GM21786 (cell line): Measurements from ENCODE around the gene GH2.
"Not testable (repeated sequence)": the region's sequence is repeated elsewhere in the genome, so short reads cannot be mapped to it uniquely, and the experiment has no call there.

ENCODE experiments used
- ATAC-seq: cut with Tn5 transposase; IDR thresholded peaks from one replicate; pipeline ENCODE4 v1.9.1; 2021; ENCODE audit not compliant: unreplicated experiment

GH2 gene

GRCh38 chr17:63874693-63875092 lies 7.1 kb downstream of the GH2 start:
- ATAC-seq = not testable (repeated sequence)

GRCh38 chr17:63874061-63874626 lies 7.6 kb downstream of the GH2 start:
- not testable (repeated sequence) for ATAC-seq

- not testable (repeated sequence) for ATAC-seq
Measured at GRCh38 chr17:63873577-63873976, 8.2 kb downstream of the GH2 start, which contains the start of gene CSH2. CSH2 (minus strand) TSS chr17:63873677; CDS start chr17:63873614, 63 bp downstream.

- not testable (repeated sequence) for ATAC-seq
Measured at GRCh38 chr17:63871646-63872365, 9.9 kb downstream of the GH2 start.

GRCh38 chr17:63870292-63870665 lies 11.5 kb downstream of the GH2 start:
- ATAC-seq = not testable (repeated sequence)

- ATAC-seq = not testable (repeated sequence)
Measured at GRCh38 chr17:63869491-63870291, 12.1 kb downstream of the GH2 start.

- ATAC-seq = not testable (repeated sequence)
Measured at GRCh38 chr17:63866625-63867024, 15.1 kb downstream of the GH2 start.

- no peak for ATAC-seq
Measured at GRCh38 chr17:63859257-63859656, 22.5 kb downstream of the GH2 start.

GRCh38 chr17:63856425-63856824 lies 25.3 kb downstream of the GH2 start:
- not testable (repeated sequence) for ATAC-seq

GRCh38 chr17:63855185-63855584 lies 26.6 kb downstream of the GH2 start:
- ATAC-seq = no peak

- ATAC-seq = no peak
Measured at GRCh38 chr17:63854709-63855108, 27.0 kb downstream of the GH2 start.

- ATAC-seq = no peak
Measured at GRCh38 chr17:63853260-63853659, 28.5 kb downstream of the GH2 start.

GRCh38 chr17:63850401-63850800 lies 31.3 kb downstream of the GH2 start:
- no peak for ATAC-seq

- peak; percentile 86 for ATAC-seq
Measured at GRCh38 chr17:63848834-63849689, 32.7 kb downstream of the GH2 start.

GRCh38 chr17:63847525-63848249 lies 34.1 kb downstream of the GH2 start:
- no peak for ATAC-seq

GRCh38 chr17:63845509-63845908 lies 36.2 kb downstream of the GH2 start:
- ATAC-seq = no peak

GRCh38 chr17:63843910-63844677 lies 37.6 kb downstream of the GH2 start:
- no peak for ATAC-seq

- not testable (repeated sequence) for ATAC-seq
Measured at GRCh38 chr17:63843387-63843888, 38.3 kb downstream of the GH2 start.
